ENCODE data around the gene KLF6. TPM values are rescaled to one million over a fixed set of nuclear protein-coding genes. Genes with fewer than 3 reads are reported as not detected.

The KLF6 gene
- total RNA-seq, 1 donor = 37.6 TPM

DNA sequence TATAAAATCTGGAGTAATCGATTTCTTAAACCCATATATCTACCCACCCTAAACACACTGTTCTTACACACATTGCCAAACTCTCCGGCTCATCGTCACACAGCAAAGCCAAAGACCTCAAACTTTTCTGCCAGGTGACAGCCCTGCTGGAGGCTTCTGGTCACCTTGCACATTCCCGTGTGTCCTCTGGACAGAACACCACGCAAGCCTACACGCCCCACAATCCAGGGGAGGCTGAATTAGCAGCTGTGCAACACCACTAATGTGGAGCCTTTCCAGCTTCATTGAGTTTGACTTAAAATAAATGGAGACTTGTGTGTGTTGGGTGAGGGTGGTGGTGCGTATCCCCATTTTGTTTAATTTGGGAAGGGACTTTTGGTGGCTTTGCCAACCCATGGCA, 38.4 kb downstream of the KLF6 start:
- TF ChIP-seq, protein P1, sequence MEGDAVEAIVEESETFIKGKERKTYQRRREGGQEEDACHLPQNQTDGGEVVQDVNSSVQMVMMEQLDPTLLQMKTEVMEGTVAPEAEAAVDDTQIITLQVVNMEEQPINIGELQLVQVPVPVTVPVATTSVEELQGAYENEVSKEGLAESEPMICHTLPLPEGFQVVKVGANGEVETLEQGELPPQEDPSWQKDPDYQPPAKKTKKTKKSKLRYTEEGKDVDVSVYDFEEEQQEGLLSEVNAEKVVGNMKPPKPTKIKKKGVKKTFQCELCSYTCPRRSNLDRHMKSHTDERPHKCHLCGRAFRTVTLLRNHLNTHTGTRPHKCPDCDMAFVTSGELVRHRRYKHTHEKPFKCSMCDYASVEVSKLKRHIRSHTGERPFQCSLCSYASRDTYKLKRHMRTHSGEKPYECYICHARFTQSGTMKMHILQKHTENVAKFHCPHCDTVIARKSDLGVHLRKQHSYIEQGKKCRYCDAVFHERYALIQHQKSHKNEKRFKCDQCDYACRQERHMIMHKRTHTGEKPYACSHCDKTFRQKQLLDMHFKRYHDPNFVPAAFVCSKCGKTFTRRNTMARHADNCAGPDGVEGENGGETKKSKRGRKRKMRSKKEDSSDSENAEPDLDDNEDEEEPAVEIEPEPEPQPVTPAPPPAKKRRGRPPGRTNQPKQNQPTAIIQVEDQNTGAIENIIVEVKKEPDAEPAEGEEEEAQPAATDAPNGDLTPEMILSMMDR (IDR thresholded peaks at IDR 0.05; ENCODE audit: insufficient read depth, low read depth, low read length) = no peak
- no peak for DNase-seq (ENCODE audit: low read depth)
- H3K4me3 ChIP-seq (ENCODE audit: low read depth, low read length) = no peak overlapping the region

DNA sequence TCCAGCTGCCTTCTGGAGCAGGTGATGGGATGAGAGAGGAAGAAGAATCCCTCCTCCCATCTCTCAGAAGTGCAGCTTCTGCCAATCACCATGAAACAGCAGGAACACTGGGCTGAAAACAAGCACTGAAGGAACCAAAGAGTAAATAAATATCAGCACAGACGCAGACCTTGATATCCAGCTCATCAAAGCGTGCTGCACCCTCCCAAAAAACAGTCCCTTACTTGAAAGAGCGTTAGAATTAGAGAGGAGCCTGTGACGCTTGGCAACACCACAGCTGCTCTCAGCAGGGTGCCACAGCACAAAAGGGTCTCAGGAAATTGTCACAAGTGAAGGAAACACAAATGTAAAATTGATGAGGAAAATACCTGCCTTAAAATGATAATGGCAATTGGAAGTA, 39.5 kb downstream of the KLF6 start:
- TF ChIP-seq, protein P1 (IDR thresholded peaks at IDR 0.05; ENCODE audit: insufficient read depth, low read depth, low read length) = no peak
- H3K4me3 ChIP-seq (ENCODE audit: low read depth, low read length) = no peak overlapping the region
- DNase-seq (ENCODE audit: low read depth) = no peak

DNA sequence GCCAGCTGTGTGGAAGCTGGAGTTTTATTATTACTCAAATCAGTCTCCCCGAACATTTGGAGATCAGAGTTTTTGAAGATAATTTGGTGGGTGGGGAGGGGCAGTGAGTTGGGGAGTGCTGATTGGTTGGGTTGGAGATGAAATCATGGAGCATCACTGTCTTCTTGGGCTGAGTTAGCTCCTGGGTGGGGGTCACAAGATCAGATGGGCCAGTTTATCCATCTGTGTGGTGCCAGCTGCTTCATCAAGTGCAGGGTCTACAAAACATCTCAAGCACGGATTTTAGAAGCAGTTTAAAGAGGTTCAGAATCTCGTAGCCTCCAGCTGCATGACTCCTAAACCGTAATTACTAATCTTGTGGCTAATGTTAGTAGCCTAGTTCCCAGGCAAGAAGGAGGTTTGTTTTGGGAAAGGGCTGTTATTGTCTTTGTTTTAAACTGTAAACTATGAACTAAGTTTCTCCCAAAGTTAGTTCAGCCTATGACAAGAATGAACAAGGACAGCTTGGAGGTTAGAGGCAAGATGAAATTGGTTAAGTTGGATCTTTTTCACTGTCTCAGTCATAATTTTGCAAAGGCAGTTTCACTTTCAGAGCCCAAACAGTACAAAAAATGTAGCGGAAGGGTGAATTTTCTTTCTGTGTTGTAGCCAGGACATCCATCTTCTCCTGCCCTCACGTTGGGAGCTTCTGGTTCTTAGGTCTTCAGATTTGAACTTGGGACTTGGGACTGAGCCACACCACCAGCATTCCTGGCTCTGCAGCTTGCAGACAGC, 43.1 kb downstream of the KLF6 start:
- DNase-seq (ENCODE audit: low read depth) = peak; percentile 63
- H3K4me3 ChIP-seq (ENCODE audit: low read depth, low read length) = peak overlapping the region; percentile 6
- TF ChIP-seq, protein P1 (IDR thresholded peaks at IDR 0.05; ENCODE audit: insufficient read depth, low read depth, low read length) = no peak

DNA sequence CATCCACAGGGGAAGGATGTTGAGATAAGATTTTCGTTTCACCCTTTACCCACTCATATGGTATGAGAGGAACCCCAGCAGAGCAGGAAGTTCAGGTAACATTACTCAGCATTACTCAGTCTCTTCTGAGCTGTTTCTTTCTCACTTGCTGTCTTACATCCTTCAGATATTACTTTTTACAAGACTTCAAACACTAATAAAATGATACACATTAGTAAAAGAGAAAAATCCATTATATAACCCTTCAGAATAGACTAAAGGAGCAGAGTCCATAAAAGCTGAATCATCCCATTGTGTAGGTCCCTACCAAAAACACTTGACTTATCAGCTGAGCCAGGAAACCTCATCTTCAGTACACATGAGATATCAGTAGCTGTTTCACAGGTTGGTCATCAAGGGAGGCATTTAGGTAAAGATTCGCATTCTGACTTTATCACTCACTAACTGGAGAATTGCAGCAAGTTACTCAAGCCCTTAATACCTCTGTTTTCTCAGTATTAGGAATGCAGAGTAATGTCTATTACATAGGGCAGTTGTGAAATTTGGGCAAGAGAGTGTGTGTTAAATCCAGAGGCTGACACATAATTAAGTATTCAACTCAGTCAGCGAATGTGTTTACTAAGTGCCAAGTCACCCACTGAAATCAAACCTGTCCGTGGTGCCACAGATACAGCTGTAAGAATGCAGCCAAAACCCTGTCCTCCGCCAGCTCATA, 44.7 kb downstream of the KLF6 start:
- TF ChIP-seq, protein P1 (IDR thresholded peaks at IDR 0.05; ENCODE audit: insufficient read depth, low read depth, low read length) = no peak
- DNase-seq (ENCODE audit: low read depth) = peak; percentile 74
- no peak overlapping the region for H3K4me3 ChIP-seq (ENCODE audit: low read depth, low read length)

DNA sequence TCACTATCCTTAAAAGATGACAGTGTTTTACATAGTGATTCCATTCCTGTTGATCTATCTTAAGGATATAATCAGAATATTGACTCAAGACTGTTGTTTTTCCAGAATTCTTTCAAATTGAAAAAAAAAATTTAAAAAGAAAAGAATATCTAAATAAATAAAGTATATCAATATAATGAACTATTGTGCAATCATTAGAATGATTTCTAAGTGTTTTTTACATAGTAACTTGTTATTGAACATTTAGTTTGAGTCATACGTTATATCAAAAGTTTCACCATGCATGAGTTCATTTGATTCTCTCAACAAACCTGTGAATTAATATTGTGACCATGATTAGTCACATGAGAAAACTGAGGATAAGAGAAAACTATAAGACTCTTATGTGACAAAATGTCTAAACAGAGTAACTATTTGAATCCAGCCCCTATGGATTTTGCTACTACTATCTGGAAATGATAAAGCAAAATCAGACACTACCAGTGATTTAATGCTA, 46.1 kb downstream of the KLF6 start:
- TF ChIP-seq, protein P1 (IDR thresholded peaks at IDR 0.05; ENCODE audit: insufficient read depth, low read depth, low read length) = no peak
- no peak overlapping the region for H3K4me3 ChIP-seq (ENCODE audit: low read depth, low read length)
- DNase-seq (ENCODE audit: low read depth) = no peak

DNA sequence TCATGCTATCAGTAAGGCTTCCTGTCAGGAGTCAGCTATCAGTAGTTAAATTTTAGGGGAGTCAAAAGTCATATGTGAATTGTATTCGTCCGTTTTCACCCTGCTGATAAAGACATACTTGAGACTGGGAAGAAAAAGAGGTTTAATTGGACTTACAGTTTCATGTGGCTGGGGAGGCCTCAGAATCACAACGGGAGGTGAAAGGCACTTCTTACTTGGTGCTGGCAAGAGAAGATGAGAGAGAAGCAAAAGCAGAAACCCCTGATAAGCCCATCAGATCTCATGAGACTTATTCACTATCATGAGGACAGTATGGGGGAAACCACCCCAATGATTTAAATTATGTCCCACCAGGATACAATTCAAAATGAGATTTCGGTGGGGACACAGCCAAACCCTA, 47.1 kb downstream of the KLF6 start:
- no peak overlapping the region for H3K4me3 ChIP-seq (ENCODE audit: low read depth, low read length)
- no peak for DNase-seq (ENCODE audit: low read depth)
- TF ChIP-seq, protein P1 (IDR thresholded peaks at IDR 0.05; ENCODE audit: insufficient read depth, low read depth, low read length) = no peak
